OCI-LY1 (cell line): Measurements from ENCODE around the gene BLID.

Experiments
- EZH2 ChIP-seq: fragments of 200-600 bp; sonication (generic), shearing (Covaris generic); IDR thresholded peaks from 2 replicates; pipeline ENCODE4 v1.8.0; 2017; ENCODE audit warnings: borderline replicate concordance, mixed run types, mild to moderate bottlenecking, antibody characterized with exemption, low read length, moderate library complexity, mixed read lengths
- TF ChIP-seq, protein P1 (sequence below): fragments of 200-600 bp; sonication (generic), shearing (Covaris generic); IDR thresholded peaks from 2 replicates; pipeline ENCODE4 v1.5.1; 2017; ENCODE audit warnings: mild to moderate bottlenecking, antibody characterized with exemption, low read length, moderate library complexity, mixed read lengths

DNA sequence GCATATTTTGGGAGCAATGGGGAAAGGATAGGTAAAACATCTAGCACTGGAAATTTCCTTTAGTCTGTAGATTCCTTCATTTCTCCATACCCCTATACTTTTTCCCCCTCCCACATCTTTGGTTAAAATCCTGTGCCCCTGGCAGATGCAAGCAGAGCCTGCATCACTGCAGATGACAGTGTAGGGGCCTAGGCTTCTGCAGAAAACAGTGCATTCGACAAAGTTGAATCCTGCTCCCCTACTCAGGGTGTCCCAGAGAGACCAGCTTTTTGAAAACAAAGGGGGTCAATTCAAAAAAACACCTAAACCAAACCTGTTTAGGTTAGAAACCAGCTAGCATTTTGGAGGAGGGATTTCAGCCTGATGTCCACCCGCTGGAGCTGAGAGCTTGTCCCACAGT, 43.8 kb upstream of the BLID start:
- TF ChIP-seq, protein P1, sequence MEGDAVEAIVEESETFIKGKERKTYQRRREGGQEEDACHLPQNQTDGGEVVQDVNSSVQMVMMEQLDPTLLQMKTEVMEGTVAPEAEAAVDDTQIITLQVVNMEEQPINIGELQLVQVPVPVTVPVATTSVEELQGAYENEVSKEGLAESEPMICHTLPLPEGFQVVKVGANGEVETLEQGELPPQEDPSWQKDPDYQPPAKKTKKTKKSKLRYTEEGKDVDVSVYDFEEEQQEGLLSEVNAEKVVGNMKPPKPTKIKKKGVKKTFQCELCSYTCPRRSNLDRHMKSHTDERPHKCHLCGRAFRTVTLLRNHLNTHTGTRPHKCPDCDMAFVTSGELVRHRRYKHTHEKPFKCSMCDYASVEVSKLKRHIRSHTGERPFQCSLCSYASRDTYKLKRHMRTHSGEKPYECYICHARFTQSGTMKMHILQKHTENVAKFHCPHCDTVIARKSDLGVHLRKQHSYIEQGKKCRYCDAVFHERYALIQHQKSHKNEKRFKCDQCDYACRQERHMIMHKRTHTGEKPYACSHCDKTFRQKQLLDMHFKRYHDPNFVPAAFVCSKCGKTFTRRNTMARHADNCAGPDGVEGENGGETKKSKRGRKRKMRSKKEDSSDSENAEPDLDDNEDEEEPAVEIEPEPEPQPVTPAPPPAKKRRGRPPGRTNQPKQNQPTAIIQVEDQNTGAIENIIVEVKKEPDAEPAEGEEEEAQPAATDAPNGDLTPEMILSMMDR, result no peak
- no peak for TF ChIP-seq EZH2
